ENCODE data around the gene TNFRSF4. TPM values are rescaled to one million over a fixed set of nuclear protein-coding genes. Genes with fewer than 3 reads are reported as not detected.
"Not testable (repeated sequence)": the region's sequence is repeated elsewhere in the genome, so short reads cannot be mapped to it uniquely, and the experiment has no call there.

Gene TNFRSF4
- total RNA-seq, 6 experiments from 2014 or later: 0.17 TPM; not detected in 5

DNA sequence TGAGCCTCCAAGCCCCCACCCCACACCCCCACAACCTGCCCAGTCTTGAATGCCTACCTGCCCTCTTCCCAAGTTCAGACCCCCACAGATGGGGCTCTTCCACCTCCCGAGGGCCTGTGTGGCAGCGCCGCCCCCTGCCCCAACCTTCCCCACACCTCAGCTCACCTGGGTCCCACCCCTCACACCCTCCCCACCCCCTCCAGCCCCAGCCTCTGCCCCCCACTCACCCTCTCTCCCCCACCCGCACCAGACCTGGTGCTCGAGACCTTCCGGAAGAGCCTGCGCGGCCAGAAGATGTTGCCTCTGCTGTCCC, 16.8 kb downstream of the TNFRSF4 start:
- TF ChIP-seq, protein P1, sequence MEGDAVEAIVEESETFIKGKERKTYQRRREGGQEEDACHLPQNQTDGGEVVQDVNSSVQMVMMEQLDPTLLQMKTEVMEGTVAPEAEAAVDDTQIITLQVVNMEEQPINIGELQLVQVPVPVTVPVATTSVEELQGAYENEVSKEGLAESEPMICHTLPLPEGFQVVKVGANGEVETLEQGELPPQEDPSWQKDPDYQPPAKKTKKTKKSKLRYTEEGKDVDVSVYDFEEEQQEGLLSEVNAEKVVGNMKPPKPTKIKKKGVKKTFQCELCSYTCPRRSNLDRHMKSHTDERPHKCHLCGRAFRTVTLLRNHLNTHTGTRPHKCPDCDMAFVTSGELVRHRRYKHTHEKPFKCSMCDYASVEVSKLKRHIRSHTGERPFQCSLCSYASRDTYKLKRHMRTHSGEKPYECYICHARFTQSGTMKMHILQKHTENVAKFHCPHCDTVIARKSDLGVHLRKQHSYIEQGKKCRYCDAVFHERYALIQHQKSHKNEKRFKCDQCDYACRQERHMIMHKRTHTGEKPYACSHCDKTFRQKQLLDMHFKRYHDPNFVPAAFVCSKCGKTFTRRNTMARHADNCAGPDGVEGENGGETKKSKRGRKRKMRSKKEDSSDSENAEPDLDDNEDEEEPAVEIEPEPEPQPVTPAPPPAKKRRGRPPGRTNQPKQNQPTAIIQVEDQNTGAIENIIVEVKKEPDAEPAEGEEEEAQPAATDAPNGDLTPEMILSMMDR (IDR thresholded peaks at IDR 0.05): no peak
- DNase-seq: no peak
- H3K9me3 Mint-ChIP-seq: peaks cover 15% of the 10 kb centered on the region
- peaks cover 14% of the 10 kb centered on the region; the same call in 1 of the 2 replicates for H3K36me3 Mint-ChIP-seq (ENCODE audit: low read depth)
- H3K27me3 Mint-ChIP-seq (ENCODE audit: insufficient read depth): peaks cover 9% of the 10 kb centered on the region
- H3K4me1 Mint-ChIP-seq (ENCODE audit: low read depth): no peaks in the 10 kb centered on the region
- H3K4me3 Mint-ChIP-seq: no peak overlapping the region
- H3K27ac Mint-ChIP-seq: no peak overlapping the region

DNA sequence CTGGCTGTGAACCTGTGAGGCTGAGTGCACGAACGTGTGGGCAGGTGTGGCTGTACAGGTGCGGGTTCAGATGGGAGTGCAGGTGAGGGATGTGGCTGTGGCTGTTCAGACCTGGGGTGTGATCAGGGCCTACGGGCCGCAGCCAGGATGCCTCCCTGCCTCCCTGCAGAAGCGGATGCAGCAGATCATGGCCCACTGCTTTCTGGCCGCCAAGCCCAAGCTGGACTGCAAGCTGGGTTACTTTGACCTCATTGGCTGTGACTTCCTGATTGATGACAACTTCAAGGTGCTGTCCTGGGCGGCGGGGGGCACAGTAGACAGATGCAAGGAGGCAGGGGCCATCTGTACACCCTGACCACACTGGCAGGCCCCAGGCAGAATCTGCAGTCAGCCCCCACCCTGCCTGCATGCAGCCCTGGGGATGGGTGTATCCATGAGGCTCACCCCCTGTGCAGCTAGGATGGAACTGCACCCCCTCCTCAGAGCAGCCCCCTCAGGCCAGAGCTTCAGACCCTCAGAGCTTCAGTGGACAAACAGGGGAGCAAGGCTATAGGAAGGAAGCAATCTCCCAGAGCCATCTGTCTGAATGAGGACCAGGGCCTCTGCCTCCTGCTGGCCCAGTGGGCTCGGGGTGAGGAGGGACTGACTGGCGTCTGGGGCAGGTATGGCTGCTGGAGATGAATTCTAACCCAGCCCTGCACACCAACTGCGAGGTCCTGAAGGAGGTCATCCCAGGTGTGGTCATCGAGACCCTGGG, 17.3 kb downstream of the TNFRSF4 start:
- no peaks in the 10 kb centered on the region for H3K4me1 Mint-ChIP-seq (ENCODE audit: low read depth)
- no peak overlapping the region for H3K27ac Mint-ChIP-seq
- H3K9me3 Mint-ChIP-seq: peaks cover 20% of the 10 kb centered on the region
- peaks cover 14% of the 10 kb centered on the region; the same call in 1 of the 2 replicates for H3K36me3 Mint-ChIP-seq (ENCODE audit: low read depth)
- DNase-seq: no peak
- TF ChIP-seq, protein P1 (IDR thresholded peaks at IDR 0.05): no peak
- peaks cover 9% of the 10 kb centered on the region for H3K27me3 Mint-ChIP-seq (ENCODE audit: insufficient read depth)
- H3K4me3 Mint-ChIP-seq: no peak overlapping the region

DNA sequence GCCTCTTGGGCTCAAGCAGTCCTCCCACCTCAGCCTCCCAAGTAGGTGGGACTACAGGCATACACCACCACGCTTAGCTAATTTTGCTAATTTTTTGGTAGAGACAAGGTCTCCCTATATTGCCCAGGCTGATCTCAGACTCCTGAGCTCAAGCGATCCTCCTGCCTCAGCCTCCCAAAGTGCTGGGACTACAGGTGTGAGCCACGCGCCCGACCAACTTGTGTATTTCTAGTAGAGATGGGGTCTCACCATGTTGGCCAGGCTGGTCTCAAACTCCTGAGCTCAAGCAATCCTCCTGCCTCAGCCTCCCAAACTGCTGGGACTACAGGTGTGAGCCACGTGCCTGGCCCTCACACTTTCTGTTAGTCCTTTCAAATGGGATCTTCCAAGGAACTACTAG, 18.2 kb downstream of the TNFRSF4 start:
- H3K4me1 Mint-ChIP-seq (ENCODE audit: low read depth); H3K4me3 Mint-ChIP-seq; DNase-seq; H3K27ac Mint-ChIP-seq: not testable (repeated sequence)
- Mint-ChIP-seq H3K36me3 (ENCODE audit: low read depth) (peaks cover 14% of the 10 kb centered on the region; the same call in 1 of the 2 replicates), H3K27me3 (ENCODE audit: insufficient read depth) (peaks cover 16% of the 10 kb centered on the region), H3K9me3 (peaks cover 20% of the 10 kb centered on the region)

DNA sequence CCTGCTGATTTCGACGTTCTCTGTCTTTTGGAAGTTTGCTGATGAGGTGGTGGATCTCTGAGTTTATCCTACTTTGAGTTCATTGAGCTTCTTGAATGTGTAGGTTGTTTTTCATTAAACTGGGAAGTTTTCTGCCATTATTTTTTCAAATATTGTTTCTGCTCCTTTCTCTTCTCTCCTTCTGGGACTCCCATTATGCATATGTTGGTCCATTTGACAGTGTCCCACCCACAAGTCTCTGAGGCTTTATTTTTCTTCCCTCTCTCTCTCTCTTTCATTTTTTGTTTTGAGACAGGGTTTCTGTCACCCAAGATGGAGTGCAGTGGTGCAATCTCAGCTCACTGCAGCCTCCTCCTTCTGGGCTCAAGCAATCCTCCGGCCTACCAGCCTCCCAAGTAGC, 19.2 kb downstream of the TNFRSF4 start:
- no peak overlapping the region for H3K4me3 Mint-ChIP-seq
- peaks cover 20% of the 10 kb centered on the region for H3K9me3 Mint-ChIP-seq
- peaks cover 14% of the 10 kb centered on the region; the same call in 1 of the 2 replicates for H3K36me3 Mint-ChIP-seq (ENCODE audit: low read depth)
- DNase-seq: no peak
- TF ChIP-seq, protein P1 (IDR thresholded peaks at IDR 0.05): no peak
- peaks cover 20% of the 10 kb centered on the region for H3K27me3 Mint-ChIP-seq (ENCODE audit: insufficient read depth)
- no peaks in the 10 kb centered on the region for H3K4me1 Mint-ChIP-seq (ENCODE audit: low read depth)
- H3K27ac Mint-ChIP-seq: no peak overlapping the region

DNA sequence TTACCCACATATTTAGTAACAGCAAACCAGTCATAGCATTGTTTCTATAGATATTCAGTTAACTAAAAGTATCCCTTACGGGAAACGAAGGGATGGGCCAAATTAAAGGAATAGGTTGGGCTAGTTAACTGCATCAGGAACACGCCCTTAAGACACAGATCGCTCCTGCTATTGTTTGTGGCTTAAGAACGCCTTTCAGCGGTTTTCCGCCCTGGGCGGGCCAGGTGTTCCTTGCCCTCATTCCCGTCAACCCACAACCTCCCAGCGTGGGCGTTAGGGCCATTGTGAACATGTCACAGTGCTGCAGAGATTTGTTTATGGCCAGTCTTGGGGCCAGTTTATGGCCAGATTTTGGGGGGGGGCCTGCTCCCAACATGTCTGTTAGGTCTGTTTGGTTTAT, 22.2 kb downstream of the TNFRSF4 start:
- no peak overlapping the region for H3K27ac Mint-ChIP-seq
- H3K4me3 Mint-ChIP-seq: no peak overlapping the region
- H3K9me3 Mint-ChIP-seq: peaks cover 20% of the 10 kb centered on the region
- H3K4me1 Mint-ChIP-seq (ENCODE audit: low read depth): peaks cover 4% of the 10 kb centered on the region; the same call in 1 of the 2 replicates
- TF ChIP-seq, protein P1 (IDR thresholded peaks at IDR 0.05): no peak
- peaks cover 14% of the 10 kb centered on the region; the same call in 1 of the 2 replicates for H3K36me3 Mint-ChIP-seq (ENCODE audit: low read depth)
- no peak for DNase-seq
- peaks cover 23% of the 10 kb centered on the region for H3K27me3 Mint-ChIP-seq (ENCODE audit: insufficient read depth)

DNA sequence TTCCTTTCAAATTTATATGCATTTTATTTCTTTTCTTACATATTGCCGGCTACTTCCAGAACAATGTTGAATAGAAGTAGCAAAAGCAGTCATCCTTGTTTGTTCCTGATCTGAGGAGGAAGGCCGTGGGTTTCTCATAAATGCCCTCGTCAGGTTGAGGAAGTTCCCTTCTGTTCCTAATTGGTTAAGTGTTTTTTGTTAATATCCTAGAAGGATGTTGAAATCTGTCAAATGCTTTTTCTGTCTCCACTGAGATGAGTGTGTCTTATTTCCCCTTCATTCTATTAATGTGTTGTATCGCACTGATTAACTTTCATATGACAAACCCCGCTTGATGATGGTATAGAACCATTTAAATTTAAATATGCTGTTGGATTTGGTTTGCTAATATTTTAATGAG, 24.8 kb downstream of the TNFRSF4 start:
- no peak for DNase-seq
- no peak overlapping the region for H3K4me3 Mint-ChIP-seq
- peaks cover 4% of the 10 kb centered on the region; the same call in 1 of the 2 replicates for H3K4me1 Mint-ChIP-seq (ENCODE audit: low read depth)
- no peak overlapping the region for H3K27ac Mint-ChIP-seq
- H3K9me3 Mint-ChIP-seq: peaks cover 6% of the 10 kb centered on the region
- TF ChIP-seq, protein P1 (IDR thresholded peaks at IDR 0.05): no peak
- peaks cover 19% of the 10 kb centered on the region for H3K27me3 Mint-ChIP-seq (ENCODE audit: insufficient read depth)
- 0 out of 2 replicates have a peak, but pooled peaks cover under 1% of the 10 kb centered on the region for H3K36me3 Mint-ChIP-seq (ENCODE audit: low read depth)
